Right ventricle myocardium inferior (tissue), 1 donor: ENCODE data around the gene RS1. TPM values are rescaled to one million over a fixed set of nuclear protein-coding genes. Genes with fewer than 3 reads are reported as not detected.
A peak's percentile ranks its signal among the peaks of the same experiment; 100 is the strongest.

Experiments
- ATAC-seq: fragments of 200-7000 bp; cut with Tn5 transposase; one replicate; pipeline ENCODE4 v1.9.1; 2020; ENCODE audit warnings: mild to moderate bottlenecking, moderate library complexity
- DNase-seq: peaks from one replicate; pipeline ENCODE4 v3.0.0; 2021; ENCODE audit errors: missing footprints
- intact Hi-C: fragments of 100-400 bp; cut with DNase I; formaldehyde crosslinking; loops from one replicate; pipeline ENCODE4 v1.11.0; 2022
- total RNA-seq: library from RNA; stranded (reverse); fragmentation: NEBNext Ultra II Directional; extraction: Animal tissue kit (Norgen Biotek cat#: 25700); gene quantifications from one replicate; pipeline ENCODE4 v1.2.1, GENCODE V29; 2021
- donor health status: DM: no; HTN: yes; CAD: no; lungs with severe emphysema.

The RS1 gene
- total RNA-seq, 1 donor from 2014 or later = not detected

DNA sequence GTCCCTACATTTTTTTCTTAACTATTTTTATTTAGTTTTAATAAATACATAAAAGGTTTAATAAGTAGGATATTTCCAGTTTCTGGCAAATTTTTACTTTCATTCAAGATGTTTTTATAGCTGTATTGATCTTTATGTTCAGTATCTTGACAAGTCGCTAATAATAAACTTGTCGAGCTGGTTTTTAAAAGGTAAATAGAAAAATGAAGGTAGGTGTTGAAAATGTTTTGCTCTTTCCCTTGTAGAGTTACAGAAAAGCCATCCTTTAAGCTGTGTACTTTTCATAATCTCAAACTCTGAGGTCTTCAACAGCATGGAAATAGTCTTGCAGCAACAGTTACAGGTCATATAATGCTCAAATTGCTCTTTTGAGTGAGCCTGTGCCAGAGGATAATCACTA, 52.6 kb downstream of the RS1 start:
- no peak for ATAC-seq
- intact Hi-C loops = no loop called here
- no peak for DNase-seq

- DNase-seq = no peak
- intact Hi-C loops = no loop called here
- ATAC-seq = no peak
Measured at GRCh38 chrX:18617407-18617750, 54.5 kb downstream of the RS1 start.

GRCh38 chrX:18616688-18617406, 55.1 kb downstream of the RS1 start:
- DNase-seq = no peak
- no peak for ATAC-seq
- intact Hi-C loops = no loop called here

DNA sequence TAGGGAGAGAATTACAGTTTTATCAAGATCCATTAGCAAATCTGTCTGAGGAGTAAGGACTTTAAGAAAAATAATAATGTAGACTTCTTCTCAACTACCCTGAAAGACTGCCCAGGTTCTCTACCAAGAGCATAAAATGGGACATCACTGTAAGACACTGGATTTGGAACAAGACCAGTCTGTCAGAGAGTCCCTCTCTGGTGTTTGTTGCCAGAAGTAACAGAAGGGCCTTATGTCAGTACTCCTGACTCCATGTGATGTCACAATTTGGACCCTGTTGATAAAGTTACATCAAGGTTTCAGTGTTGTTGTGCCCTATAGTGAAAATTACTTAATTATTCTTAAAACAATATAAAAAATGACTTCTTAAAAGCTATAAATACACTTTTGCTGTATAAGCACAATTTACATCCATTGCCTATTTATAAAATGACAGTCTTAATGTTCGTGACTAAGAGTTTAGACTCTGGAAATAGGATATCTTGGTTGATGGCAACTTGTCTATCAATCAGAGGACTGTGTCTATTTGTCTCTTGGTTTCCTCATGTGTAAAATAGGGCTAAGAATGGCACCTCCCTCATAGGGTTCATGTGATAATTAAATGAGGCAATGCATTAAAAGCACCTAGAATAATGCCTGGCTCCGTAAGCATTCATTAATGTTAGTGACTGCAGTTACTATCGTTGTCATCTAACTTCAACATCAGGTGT, 57.8 kb downstream of the RS1 start:
- DNase-seq (no peak), ATAC-seq (no peak)
- intact Hi-C loops = no loop called here

GRCh38 chrX:18607966-18608365, 63.9 kb downstream of the RS1 start:
- intact Hi-C loops = loop anchor here (10.0 kb wide), 1 partner anchor 277 kb away; no protein-coding TSS in a partner anchor
- ATAC-seq = no peak
- no peak for DNase-seq

- ATAC-seq (no peak), DNase-seq (no peak)
- intact Hi-C loops = no loop called here
Measured at GRCh38 chrX:18598413-18598812, 73.5 kb downstream of the RS1 start.

DNA sequence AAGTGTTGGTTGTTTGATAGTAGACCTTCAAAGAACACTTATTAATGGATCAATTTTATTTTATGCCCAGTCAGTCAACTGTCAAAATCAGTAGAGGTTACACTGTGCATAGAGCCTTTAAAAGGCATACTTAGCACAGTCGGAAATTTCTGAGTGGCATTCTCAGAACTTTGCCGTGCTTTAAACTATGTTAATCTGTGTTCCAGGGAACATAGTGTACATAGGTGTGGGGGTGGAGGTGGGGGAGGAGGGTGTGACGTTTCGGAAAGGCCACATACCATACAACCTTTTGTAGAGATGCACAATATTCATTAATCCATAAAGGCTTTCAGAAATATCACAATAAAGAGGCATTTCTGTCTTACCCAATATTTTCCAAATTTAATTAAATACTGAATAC, 75.8 kb downstream of the RS1 start:
- DNase-seq = no peak
- intact Hi-C loops = no loop called here
- ATAC-seq = peak; percentile 52

DNA sequence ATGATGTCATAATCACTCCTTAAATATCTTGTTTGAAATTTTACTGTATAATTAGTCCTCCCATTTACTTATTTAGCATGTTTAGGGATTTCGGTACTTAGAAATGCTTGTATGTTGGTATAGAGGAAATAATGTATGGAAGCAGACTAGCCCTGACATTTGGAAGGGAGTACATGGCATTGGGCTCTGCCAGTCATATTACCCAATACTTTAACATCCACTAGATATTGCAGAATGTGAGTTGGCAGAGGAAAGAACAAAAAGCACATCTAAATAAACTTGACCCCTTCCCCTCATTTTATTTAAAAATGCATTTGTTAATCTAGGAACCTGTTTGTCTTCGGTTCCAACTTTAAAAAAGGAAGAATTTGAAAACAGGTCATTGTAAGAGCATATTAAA, 77.8 kb downstream of the RS1 start:
- DNase-seq (no peak), ATAC-seq (no peak)
- intact Hi-C loops = no loop called here

DNA sequence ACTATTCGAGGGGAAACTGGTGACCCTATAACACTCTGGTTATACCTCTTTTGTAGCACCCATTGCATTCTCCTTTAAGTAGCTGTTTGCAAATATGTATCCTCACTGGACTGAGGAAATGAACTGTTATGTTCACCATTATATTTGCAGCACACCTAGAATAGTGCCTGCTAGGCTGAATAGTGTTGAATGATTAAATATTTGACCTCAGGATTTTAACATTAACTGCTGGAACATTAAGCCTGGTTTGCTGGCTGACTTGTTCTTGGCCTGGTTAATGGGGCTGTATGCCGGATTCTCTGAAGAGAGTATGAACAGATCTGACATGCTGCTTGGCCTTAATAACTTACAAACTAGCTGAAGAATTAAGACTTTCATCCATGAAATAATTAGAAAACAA, 80.1 kb downstream of the RS1 start:
- ATAC-seq (no peak), DNase-seq (no peak)
- intact Hi-C loops = no loop called here

Other genes starting within 250 kb of the RS1 start
- 8.1 TPM for gene CDKL5, start 246.5 kb downstream of the RS1 start, total RNA-seq
- gene PPEF1, start 35.5 kb upstream of the RS1 start, total RNA-seq = 0.38 TPM